CD14-positive monocyte (primary cell): ENCODE data around the gene DBN1. TPM values are rescaled to one million over a fixed set of nuclear protein-coding genes. Genes with fewer than 3 reads are reported as not detected.
A peak's percentile ranks its signal among the peaks of the same experiment; 100 is the strongest.

Experiments used
- DNase-seq, 3 donors: peaks; one replicate each; pipeline ENCODE4 v3.0.0-alpha.2; 2011 to 2022
- H2AFZ ChIP-seq: 2 replicates; pipeline ENCODE4 v1.6.0; 2012; ENCODE audit warnings: mild to moderate bottlenecking, low read depth, low read length, inconsistent platforms; ENCODE audit not compliant: insufficient read depth, poor library complexity, severe bottlenecking
- H3K27ac ChIP-seq, 2 donors: 1 replicate in 1 of 2; 2 replicates in 1 of 2; pipeline ENCODE4 v1.5.1; 2012 to 2013; ENCODE audit warnings: low read length in 2 of 2, control low read depth in 1 of 2, inconsistent platforms in 1 of 2, low read depth in 1 of 2, mild to moderate bottlenecking in 1 of 2
- H3K27me3 ChIP-seq, 2 donors: one replicate each; pipeline versions ENCODE4 v1.6.0 to v1.6.1; 2011 to 2013; ENCODE audit warnings: low read length in 2 of 2; ENCODE audit not compliant: control insufficient read depth in 2 of 2, insufficient read depth in 2 of 2
- H3K36me3 ChIP-seq, 2 donors: replicated peaks in 1 of 2; 1 replicate in 1 of 2; 2 replicates in 1 of 2; pipeline versions ENCODE4 v1.5.1 to v1.6.1; 2012 to 2013; ENCODE audit warnings: low read length in 2 of 2, control low read depth in 1 of 2, inconsistent platforms in 1 of 2, mild to moderate bottlenecking in 1 of 2; ENCODE audit not compliant: insufficient read depth in 2 of 2, control insufficient read depth in 1 of 2
- H3K4me1 ChIP-seq, 2 donors: 1 replicate in 1 of 2; 2 replicates in 1 of 2; pipeline versions ENCODE4 v1.5.1 to v1.6.1; 2012 to 2013; ENCODE audit warnings: low read length in 2 of 2, control low read depth in 1 of 2, inconsistent platforms in 1 of 2, mild to moderate bottlenecking in 1 of 2, moderate library complexity in 1 of 2; ENCODE audit not compliant: insufficient read depth in 2 of 2, control insufficient read depth in 1 of 2
- H3K4me2 ChIP-seq: replicated peaks from 2 replicates; pipeline ENCODE3; 2012; ENCODE audit warnings: low read length, moderate library complexity, mild to moderate bottlenecking; ENCODE audit not compliant: poor library complexity, severe bottlenecking; ENCODE audit errors: extremely low read depth
- H3K4me3 ChIP-seq, 3 experiments: fragments of 200-600 bp in 1 of 3; sonication (generic) in 1 of 3; replicated peaks in 1 of 3; 1 replicate in 2 of 3; 2 replicates in 1 of 3; pipeline ENCODE4 v1.5.1; 2011 to 2013; ENCODE audit warnings: low read length in 3 of 3, mild to moderate bottlenecking in 3 of 3, control low read depth in 2 of 3, low read depth in 2 of 3, inconsistent platforms in 1 of 3, moderate library complexity in 1 of 3
- H3K79me2 ChIP-seq: 2 replicates; pipeline ENCODE4 v1.6.0; 2012; ENCODE audit warnings: mild to moderate bottlenecking, control low read depth, inconsistent platforms, low read length, moderate library complexity; ENCODE audit not compliant: insufficient read depth
- H3K9ac ChIP-seq: 2 replicates; pipeline ENCODE4 v1.6.0; 2017; ENCODE audit warnings: low read length, mild to moderate bottlenecking; ENCODE audit not compliant: insufficient read depth, poor library complexity, severe bottlenecking
- H3K9me3 ChIP-seq, 2 donors: replicated peaks in 1 of 2; 1 replicate in 1 of 2; 2 replicates in 1 of 2; pipeline versions ENCODE4 v1.5.1 to v1.6.1; 2012 to 2013; ENCODE audit warnings: low read length in 2 of 2, control low read depth in 1 of 2; ENCODE audit not compliant: control insufficient read depth in 1 of 2, insufficient read depth in 1 of 2
- H4K20me1 ChIP-seq: 2 replicates; pipeline ENCODE4 v1.6.0; 2012; ENCODE audit warnings: mild to moderate bottlenecking, low read length, control low read depth, moderate library complexity; ENCODE audit not compliant: insufficient read depth
- H3K27ac Mint-ChIP-seq, 7 donors: one replicate each; pipeline ENCODE4 v1.8.0; 2020; ENCODE audit warnings: mild to moderate bottlenecking in 7 of 7, mixed read lengths in 7 of 7, moderate library complexity in 6 of 7, inconsistent platforms in 2 of 7
- H3K27me3 Mint-ChIP-seq, 3 donors: one replicate each; pipeline ENCODE4 v1.8.0; 2021 to 2022; ENCODE audit warnings: low read depth in 3 of 3, mild to moderate bottlenecking in 3 of 3, mixed read lengths in 3 of 3, moderate library complexity in 3 of 3, inconsistent platforms in 1 of 3
- H3K36me3 Mint-ChIP-seq, 2 donors: one replicate each; pipeline ENCODE4 v1.8.0; 2020; ENCODE audit warnings: mixed read lengths in 2 of 2, inconsistent platforms in 1 of 2, mild to moderate bottlenecking in 1 of 2
- H3K4me1 Mint-ChIP-seq: one replicate; pipeline ENCODE4 v1.8.0; 2020; ENCODE audit warnings: mild to moderate bottlenecking, mixed read lengths
- H3K4me3 Mint-ChIP-seq, 2 donors: one replicate each; pipeline ENCODE4 v1.8.0; 2020; ENCODE audit warnings: mild to moderate bottlenecking in 2 of 2, mixed read lengths in 2 of 2, moderate library complexity in 1 of 2
- H3K9me3 Mint-ChIP-seq, 7 donors: one replicate each; pipeline ENCODE4 v1.8.0; 2020 to 2022; ENCODE audit warnings: mixed read lengths in 7 of 7, mild to moderate bottlenecking in 6 of 7, moderate library complexity in 6 of 7, inconsistent platforms in 2 of 7
- CTCF ChIP-seq: fragments of 200-600 bp; IDR thresholded peaks from one replicate; pipeline ENCODE4 v1.8.0; 2022; ENCODE audit warnings: antibody characterized with exemption, mild to moderate bottlenecking
- WGBS: methylation state at CpG from one replicate; pipeline ENCODE4 v1.1.5; 2013; ENCODE audit warnings: missing lambda C conversion rate; ENCODE audit not compliant: insufficient coverage; 5-methylcytosine and 5-hydroxymethylcytosine counted together
- intact Hi-C, 2 donors: fragments of 100-400 bp; cut with micrococcal nuclease; formaldehyde crosslinking; loops; one replicate each; pipeline versions ENCODE4 v1.15.0 to v1.15.1; 2023
- polyA plus RNA-seq, 3 donors: library from polyadenylated mRNA; depleted of rRNA in 1 of 3; unstranded in 2 of 3; stranded (reverse) in 1 of 3; fragments of 300-500 nt in 2 of 3; fragments of >200 nt in 1 of 3; fragmentation: Illumina TruSeq in 2 of 3; gene quantifications; 1 replicate in 2 of 3; 2 replicates in 1 of 3; pipeline ENCODE4 v1.2.3, GENCODE V29; 2012 to 2021

The DBN1 gene
- polyA plus RNA-seq, 3 donors: 0.71 to 1.6 (median 0.73) TPM

GRCh38 chr5:177427211-177427822, 46.1 kb downstream of the DBN1 start:
- WGBS: 2% methylated on average over 11 of the region's 11 CpGs
- peak overlapping the region; percentile 95 for H3K4me3 Mint-ChIP-seq
- Histone ChIP-seq H3K27me3 (no peaks in the 10 kb centered on the region), H3K4me2 (peak overlapping the region; percentile 100), H3K4me1 (peaks cover 61 to 68% of the 10 kb centered on the region in 2 donors), H3K9me3 (no peaks in the 10 kb centered on the region), H3K27ac (peak overlapping the region; percentile 98 to 100), H4K20me1 (peaks cover 31% of the 10 kb centered on the region), H3K9ac (peak overlapping the region; percentile 98), H3K36me3 (peaks cover 18 to 25% of the 10 kb centered on the region in 2 donors), H2AFZ (no peak overlapping the region), H3K79me2 (peaks cover 53% of the 10 kb centered on the region), H3K4me3 (peak overlapping the region; percentile 80 to 99 (median 95))
- intact Hi-C loops: loop anchor here (2.0 to 5.0 kb wide), 3 partner anchors 27 to 67 kb away; no protein-coding TSS in a partner anchor
- H3K27me3 Mint-ChIP-seq: peaks cover 0 to 1% (median 0%) of the 10 kb centered on the region in 3 donors
- peaks cover 16 to 43% of the 10 kb centered on the region in 2 donors for H3K36me3 Mint-ChIP-seq
- peaks cover 56% of the 10 kb centered on the region for H3K4me1 Mint-ChIP-seq
- peak in 1 of 3 donors; percentile 41 for DNase-seq
- peak overlapping the region; percentile 99 to 100 (median 99) for H3K27ac Mint-ChIP-seq
- H3K9me3 Mint-ChIP-seq: peaks cover 0 to under 1% (median 0%) of the 10 kb centered on the region in 7 donors
- TF ChIP-seq CTCF: no peak

- Mint-ChIP-seq H3K4me1 (peaks cover 57% of the 10 kb centered on the region), H3K36me3 (peaks cover 15 to 36% of the 10 kb centered on the region in 2 donors), H3K27me3 (peaks cover 0 to 1% (median 0%) of the 10 kb centered on the region in 3 donors), H3K27ac (peak within 1 kb of the TSS; percentile 99 to 100 (median 99)), H3K9me3 (peaks cover 0 to 4% (median 0%) of the 10 kb centered on the region in 7 donors), H3K4me3 (peak within 1 kb of the TSS; percentile 95)
- Histone ChIP-seq H3K4me3 (peak within 1 kb of the TSS; percentile 80 to 99 (median 95)), H3K4me2 (peak within 1 kb of the TSS; percentile 100), H3K36me3 (peaks cover 12 to 19% of the 10 kb centered on the region in 2 donors), H3K9me3 (no peaks in the 10 kb centered on the region), H2AFZ (peak within 1 kb of the TSS; percentile 81), H3K4me1 (peaks cover 55 to 61% of the 10 kb centered on the region in 2 donors), H3K27me3 (no peaks in the 10 kb centered on the region), H3K27ac (peak within 1 kb of the TSS; percentile 98 to 100), H3K9ac (peak within 1 kb of the TSS; percentile 98), H3K79me2 (peaks cover 47% of the 10 kb centered on the region), H4K20me1 (peaks cover 25% of the 10 kb centered on the region)
- no peak for TF ChIP-seq CTCF
- WGBS: under 1% methylated on average over 75 of the region's 82 CpGs
- intact Hi-C loops: loop anchor here (2.0 to 5.0 kb wide), 3 partner anchors 28 to 68 kb away; no protein-coding TSS in a partner anchor
- no peak for DNase-seq
Measured at GRCh38 chr5:177426566-177427210, 46.7 kb downstream of the DBN1 start, which contains the start of gene GRK6. TSS of gene GRK6 (plus strand) at chr5:177426676. CDS start at chr5:177426846, 170 bp downstream.
